T-helper 1 cell treated with Interleukin-12 subunit alpha and Interleukin-12 subunit beta and Interleukin-4 antibody, amounts not matched to agents 30 ng/mL and 1 ng/mL, for 36 hours (primary cell): ENCODE measurements around the gene LIMD2. TPM values are rescaled to one million over a fixed set of nuclear protein-coding genes. Genes with fewer than 3 reads are reported as not detected.

Source experiments
- total RNA-seq: library from RNA; stranded (reverse); gene quantifications from 2 replicates; pipeline ENCODE4 v1.2.3, GENCODE V29; 2022

LIMD2 gene
- total RNA-seq, 1 donor from 2014 or later: 637 TPM

Other genes with a start within 250 kb of the LIMD2 start
- gene ACE, start 223.1 kb downstream of the LIMD2 start, total RNA-seq: 10.3 and 16.0 TPM in 2 replicates
- not detected in 2 replicates for gene KCNH6, start 176.8 kb downstream of the LIMD2 start, total RNA-seq
- gene DCAF7, start 149.6 kb downstream of the LIMD2 start, total RNA-seq: 128 and 133 TPM in 2 replicates
- 25.1 and 27.5 TPM in 2 replicates for gene TACO1, start 99.2 kb downstream of the LIMD2 start, total RNA-seq
- gene MAP3K3, start 77.7 kb downstream of the LIMD2 start, total RNA-seq: 42.7 and 43.5 TPM in 2 replicates
- gene STRADA, start 41.7 kb upstream of the LIMD2 start, total RNA-seq: 55.6 and 60.6 TPM in 2 replicates
- 67.0 and 71.2 TPM in 2 replicates for gene CCDC47, start 73.5 kb upstream of the LIMD2 start, total RNA-seq
- gene DDX42, start 74.0 kb upstream of the LIMD2 start, total RNA-seq: 132 and 135 TPM in 2 replicates
- 165 and 169 TPM in 2 replicates for gene PSMC5, start 127.3 kb upstream of the LIMD2 start, total RNA-seq
- 57.7 and 64.8 TPM in 2 replicates for gene FTSJ3, start 127.5 kb upstream of the LIMD2 start, total RNA-seq
- gene SMARCD2, start 142.6 kb upstream of the LIMD2 start, total RNA-seq: 137 and 143 TPM in 2 replicates
- not detected in 2 replicates for gene CSH2, start 173.6 kb upstream of the LIMD2 start, total RNA-seq
- not detected in 2 replicates for gene GH2, start 181.8 kb upstream of the LIMD2 start, total RNA-seq
- gene CSH1, start 196.4 kb upstream of the LIMD2 start, total RNA-seq: not detected in 2 replicates
- not detected in 2 replicates for gene CSHL1, start 211.1 kb upstream of the LIMD2 start, total RNA-seq
- gene GH1, start 218.7 kb upstream of the LIMD2 start, total RNA-seq: not detected in 2 replicates
- 44.8 and 52.5 TPM in 2 replicates for gene CD79B, start 232.2 kb upstream of the LIMD2 start, total RNA-seq